Endothelial cell (in vitro differentiated cells): Measurements from ENCODE around the gene ADCY5. TPM values are rescaled to one million over a fixed set of nuclear protein-coding genes. Genes with fewer than 3 reads are reported as not detected.

Source experiments
- DNase-seq: peaks from one replicate; pipeline ENCODE4 v3.0.0; 2021; ENCODE audit warnings: low spot score
- H3K27ac Mint-ChIP-seq: one replicate; pipeline ENCODE4 v1.8.0; 2021; ENCODE audit warnings: mixed read lengths, inconsistent platforms; ENCODE audit not compliant: unreplicated experiment
- H3K27me3 Mint-ChIP-seq: one replicate; pipeline ENCODE4 v1.8.0; 2021; ENCODE audit warnings: mild to moderate bottlenecking, moderate library complexity, mixed read lengths, inconsistent platforms; ENCODE audit not compliant: unreplicated experiment
- H3K36me3 Mint-ChIP-seq: one replicate; pipeline ENCODE4 v1.8.0; 2021; ENCODE audit warnings: mild to moderate bottlenecking, low read depth, mixed read lengths, inconsistent platforms; ENCODE audit not compliant: unreplicated experiment
- H3K4me1 Mint-ChIP-seq: one replicate; pipeline ENCODE4 v1.8.0; 2021; ENCODE audit warnings: mild to moderate bottlenecking, mixed read lengths, inconsistent platforms; ENCODE audit not compliant: unreplicated experiment
- H3K4me3 Mint-ChIP-seq: one replicate; pipeline ENCODE4 v1.8.0; 2021; ENCODE audit warnings: mild to moderate bottlenecking, mixed read lengths, inconsistent platforms; ENCODE audit not compliant: unreplicated experiment
- H3K9me3 Mint-ChIP-seq: one replicate; pipeline ENCODE4 v1.8.0; 2021; ENCODE audit warnings: mixed read lengths, inconsistent platforms; ENCODE audit not compliant: unreplicated experiment
- total RNA-seq: library from RNA; stranded (reverse); fragmentation: NEBNext Ultra II Directional; extraction: Animal tissue kit (Norgen Biotek cat#: 25700); gene quantifications from one replicate; pipeline ENCODE4 v1.2.1, GENCODE V29; 2021; ENCODE audit not compliant: unreplicated experiment
- TF ChIP-seq, protein P1 (sequence below): fragments of 200-600 bp; sonication (generic); IDR thresholded peaks from one replicate; pipeline ENCODE4 v1.5.0; 2021; ENCODE audit warnings: antibody characterized with exemption; ENCODE audit not compliant: unreplicated experiment

ADCY5 gene
- total RNA-seq, 1 donor from 2014 or later, result 1.0 TPM

DNA sequence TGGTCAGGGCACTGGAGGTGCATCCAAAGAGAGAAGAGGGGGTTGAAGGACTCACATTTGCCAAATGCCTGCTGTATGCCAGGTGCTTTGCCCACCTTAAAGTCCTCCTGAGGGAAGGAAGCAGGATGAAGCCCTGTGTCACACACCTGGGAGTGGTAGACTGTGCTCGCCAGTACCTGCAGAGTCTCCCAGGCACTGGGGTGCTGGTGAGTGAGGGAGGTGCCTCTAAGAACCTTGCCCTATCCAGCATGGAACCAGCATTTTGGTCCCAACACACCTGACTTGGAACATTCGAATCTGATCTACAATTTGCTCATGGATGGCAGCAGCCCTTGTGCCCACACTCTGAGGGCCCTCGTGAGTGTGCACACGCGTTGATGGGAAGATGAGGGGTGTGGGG, 170.4 kb downstream of the ADCY5 start:
- no peaks in the 10 kb centered on the region for H3K4me1 Mint-ChIP-seq
- no peaks in the 10 kb centered on the region for H3K36me3 Mint-ChIP-seq
- H3K4me3 Mint-ChIP-seq, result no peak overlapping the region
- H3K9me3 Mint-ChIP-seq, result no peaks in the 10 kb centered on the region
- H3K27ac Mint-ChIP-seq, result no peak overlapping the region
- TF ChIP-seq, protein P1, sequence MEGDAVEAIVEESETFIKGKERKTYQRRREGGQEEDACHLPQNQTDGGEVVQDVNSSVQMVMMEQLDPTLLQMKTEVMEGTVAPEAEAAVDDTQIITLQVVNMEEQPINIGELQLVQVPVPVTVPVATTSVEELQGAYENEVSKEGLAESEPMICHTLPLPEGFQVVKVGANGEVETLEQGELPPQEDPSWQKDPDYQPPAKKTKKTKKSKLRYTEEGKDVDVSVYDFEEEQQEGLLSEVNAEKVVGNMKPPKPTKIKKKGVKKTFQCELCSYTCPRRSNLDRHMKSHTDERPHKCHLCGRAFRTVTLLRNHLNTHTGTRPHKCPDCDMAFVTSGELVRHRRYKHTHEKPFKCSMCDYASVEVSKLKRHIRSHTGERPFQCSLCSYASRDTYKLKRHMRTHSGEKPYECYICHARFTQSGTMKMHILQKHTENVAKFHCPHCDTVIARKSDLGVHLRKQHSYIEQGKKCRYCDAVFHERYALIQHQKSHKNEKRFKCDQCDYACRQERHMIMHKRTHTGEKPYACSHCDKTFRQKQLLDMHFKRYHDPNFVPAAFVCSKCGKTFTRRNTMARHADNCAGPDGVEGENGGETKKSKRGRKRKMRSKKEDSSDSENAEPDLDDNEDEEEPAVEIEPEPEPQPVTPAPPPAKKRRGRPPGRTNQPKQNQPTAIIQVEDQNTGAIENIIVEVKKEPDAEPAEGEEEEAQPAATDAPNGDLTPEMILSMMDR, result no peak
- DNase-seq, result no peak
- H3K27me3 Mint-ChIP-seq, result peaks cover 3% of the 10 kb centered on the region

DNA sequence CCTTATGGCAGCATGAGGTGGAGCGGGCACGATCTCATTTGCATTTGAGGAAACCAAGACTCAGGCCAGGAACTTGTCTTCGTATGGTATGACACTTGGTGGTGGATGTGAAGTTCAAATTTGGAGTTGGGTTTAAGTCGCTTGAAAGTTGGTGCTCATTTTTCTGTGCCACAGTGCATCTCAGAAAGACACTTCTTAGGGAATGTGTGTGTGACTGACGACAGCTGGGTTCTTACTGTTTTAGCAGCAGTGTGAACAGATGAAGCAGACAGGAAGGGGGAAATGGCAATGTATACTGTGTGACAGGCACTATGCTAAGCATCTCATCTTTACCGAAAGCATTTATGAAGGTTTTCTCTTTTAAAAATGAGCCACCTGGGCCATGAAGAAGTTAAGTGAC, 171.8 kb downstream of the ADCY5 start:
- H3K4me3 Mint-ChIP-seq, result no peak overlapping the region
- H3K27ac Mint-ChIP-seq, result no peak overlapping the region
- DNase-seq, result no peak
- no peaks in the 10 kb centered on the region for H3K36me3 Mint-ChIP-seq
- H3K27me3 Mint-ChIP-seq, result peaks cover 3% of the 10 kb centered on the region
- no peaks in the 10 kb centered on the region for H3K9me3 Mint-ChIP-seq
- peaks cover 4% of the 10 kb centered on the region for H3K4me1 Mint-ChIP-seq
- TF ChIP-seq, protein P1, result no peak

DNA sequence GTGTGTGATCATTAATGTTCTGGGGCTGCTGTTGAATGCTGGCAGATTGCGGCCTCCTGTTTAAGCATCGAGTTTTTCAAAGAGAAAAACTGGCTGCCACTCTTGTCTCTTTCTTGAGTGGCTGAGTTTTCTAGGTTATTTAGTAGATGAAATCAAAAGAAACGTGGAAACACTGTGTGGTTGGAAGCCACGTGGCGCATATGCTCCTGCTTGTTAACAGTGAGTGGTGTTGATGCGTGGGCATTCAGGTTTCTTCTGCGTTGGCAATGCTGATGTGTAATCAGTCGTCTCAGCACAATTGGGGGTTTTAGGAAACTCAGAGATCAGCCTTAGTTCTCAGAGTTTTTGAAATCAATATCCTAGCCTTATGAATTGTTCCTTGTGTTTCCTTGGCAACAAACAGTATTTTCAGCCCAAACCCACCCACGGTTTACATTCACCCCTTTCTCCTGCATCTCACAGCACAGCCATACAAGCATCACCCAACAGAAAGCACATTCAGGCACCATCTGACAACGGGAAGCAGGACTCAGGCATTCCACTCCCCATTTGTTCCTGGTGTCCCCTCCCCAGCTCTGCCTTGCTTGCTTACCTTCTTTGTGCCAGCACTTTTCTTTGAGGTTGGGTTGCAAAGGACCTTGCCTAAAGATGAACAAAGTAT, 172.4 kb downstream of the ADCY5 start:
- Mint-ChIP-seq H3K36me3 (no peaks in the 10 kb centered on the region), H3K27ac (no peak overlapping the region), H3K27me3 (peaks cover 2% of the 10 kb centered on the region), H3K4me3 (no peak overlapping the region), H3K9me3 (no peaks in the 10 kb centered on the region), H3K4me1 (peaks cover 4% of the 10 kb centered on the region)
- TF ChIP-seq, protein P1, result no peak
- no peak for DNase-seq

DNA sequence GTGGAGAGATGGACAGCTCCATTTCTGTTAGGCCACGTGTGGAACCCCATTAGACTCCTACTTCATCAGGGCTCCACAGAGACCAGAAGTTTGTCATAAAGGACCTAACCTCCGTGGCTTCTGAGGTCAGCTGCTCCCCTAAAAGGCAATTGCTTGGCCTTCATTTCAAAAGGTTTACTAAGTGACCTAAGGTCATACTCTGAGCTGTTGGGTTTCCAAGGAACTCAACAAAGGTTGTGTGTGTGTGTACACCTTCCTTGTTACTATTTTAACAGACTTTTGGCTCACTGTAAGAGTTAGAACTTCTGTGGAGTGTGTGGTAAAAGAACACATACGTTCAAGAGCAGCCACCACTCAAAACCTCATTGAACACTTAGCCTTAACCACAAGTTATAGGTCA, 173.2 kb downstream of the ADCY5 start:
- no peak for DNase-seq
- no peaks in the 10 kb centered on the region for H3K36me3 Mint-ChIP-seq
- peaks cover 4% of the 10 kb centered on the region for H3K4me1 Mint-ChIP-seq
- TF ChIP-seq, protein P1, result no peak
- H3K27me3 Mint-ChIP-seq, result peaks cover 2% of the 10 kb centered on the region
- no peaks in the 10 kb centered on the region for H3K9me3 Mint-ChIP-seq
- no peak overlapping the region for H3K27ac Mint-ChIP-seq
- H3K4me3 Mint-ChIP-seq, result no peak overlapping the region

DNA sequence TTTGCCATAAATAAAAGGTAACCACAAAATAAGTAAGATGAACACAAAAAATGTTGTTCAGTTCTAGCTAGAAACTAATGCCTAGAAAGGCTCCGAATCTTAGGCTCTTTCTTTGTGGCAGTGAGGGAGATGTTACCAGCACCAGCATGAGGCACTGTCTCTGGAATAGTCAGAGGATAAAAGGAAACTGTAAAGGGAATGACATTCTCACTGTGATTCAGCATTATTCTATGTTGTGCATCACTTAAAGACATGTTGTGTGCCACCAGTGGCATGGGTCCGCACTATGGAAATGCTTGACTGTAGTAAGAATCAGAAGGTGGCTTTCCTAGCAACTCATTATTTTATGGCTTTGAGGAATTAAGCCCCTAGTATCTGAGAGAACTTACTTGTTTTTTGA, 176.3 kb downstream of the ADCY5 start:
- no peak for DNase-seq
- H3K9me3 Mint-ChIP-seq, result no peaks in the 10 kb centered on the region
- no peak overlapping the region for H3K4me3 Mint-ChIP-seq
- H3K36me3 Mint-ChIP-seq, result no peaks in the 10 kb centered on the region
- TF ChIP-seq, protein P1, result no peak
- H3K27me3 Mint-ChIP-seq, result peaks cover 1% of the 10 kb centered on the region
- no peak overlapping the region for H3K27ac Mint-ChIP-seq
- H3K4me1 Mint-ChIP-seq, result peaks cover 4% of the 10 kb centered on the region
